ENCODE data around the gene WDR5.

Gene WDR5

GRCh38 chr9:134185536-134186011 lies 49.7 kb downstream of the WDR5 start:
- peaks cover 13% of the 10 kb centered on the region; the same call in 1 of the 2 replicates for H3K4me1 ChIP-seq (ENCODE audit: low read length)
- TF ChIP-seq EZH2phosphoT487 (IDR thresholded peaks at IDR 0.05; ENCODE audit: low read length), result no peak
- no peak for TF ChIP-seq EZH2 (optimal IDR thresholded peaks at IDR 0.05; ENCODE audit: low read depth, low read length)
- no peak for TF ChIP-seq CTCF (IDR thresholded peaks at IDR 0.05; ENCODE audit: low read length)
- peak; percentile 33 for DNase-seq
- H4K20me1 ChIP-seq (ENCODE audit: insufficient read depth, low read length), result no peaks in the 10 kb centered on the region
- no peaks in the 10 kb centered on the region for H3K9me3 ChIP-seq (replicated peaks; ENCODE audit: insufficient read depth, low read length)
- no peaks in the 10 kb centered on the region for H3K36me3 ChIP-seq (replicated peaks; ENCODE audit: insufficient read depth, low read length)
- no peaks in the 10 kb centered on the region for H3K79me2 ChIP-seq (ENCODE audit: low read length)
- peaks cover 11% of the 10 kb centered on the region for H3F3A ChIP-seq (ENCODE audit: insufficient read depth, low read length)
- no peak overlapping the region for H2AFZ ChIP-seq (ENCODE audit: low read length)
- no peak overlapping the region for H3K27ac ChIP-seq (ENCODE audit: low read length)
- H3K4me2 ChIP-seq (ENCODE audit: low read depth, low read length), result no peak overlapping the region
- no peak overlapping the region for H3K4me3 ChIP-seq (ENCODE audit: low read length)
- H3K9me2 ChIP-seq (replicated peaks; ENCODE audit: insufficient read depth, low read length), result no peaks in the 10 kb centered on the region
- no peak overlapping the region for H3K9ac ChIP-seq (ENCODE audit: low read length)
- peaks cover 55% of the 10 kb centered on the region for H3K27me3 ChIP-seq (replicated peaks; ENCODE audit: insufficient read depth, low read length)

- H3K9ac ChIP-seq (ENCODE audit: low read length), result no peak overlapping the region
- DNase-seq, result no peak
- H3K79me2 ChIP-seq (ENCODE audit: low read length), result no peaks in the 10 kb centered on the region
- peaks cover 55% of the 10 kb centered on the region for H3K27me3 ChIP-seq (replicated peaks; ENCODE audit: insufficient read depth, low read length)
- H3K4me2 ChIP-seq (ENCODE audit: low read depth, low read length), result no peak overlapping the region
- H3K4me3 ChIP-seq (ENCODE audit: low read length), result no peak overlapping the region
- H3F3A ChIP-seq (ENCODE audit: insufficient read depth, low read length), result peaks cover 11% of the 10 kb centered on the region
- no peak overlapping the region for H2AFZ ChIP-seq (ENCODE audit: low read length)
- TF ChIP-seq CTCF (IDR thresholded peaks at IDR 0.05; ENCODE audit: low read length) (no peak), EZH2 (optimal IDR thresholded peaks at IDR 0.05; ENCODE audit: low read depth, low read length) (no peak), EZH2phosphoT487 (IDR thresholded peaks at IDR 0.05; ENCODE audit: low read length) (no peak)
- no peaks in the 10 kb centered on the region for H4K20me1 ChIP-seq (ENCODE audit: insufficient read depth, low read length)
- no peaks in the 10 kb centered on the region for H3K9me3 ChIP-seq (replicated peaks; ENCODE audit: insufficient read depth, low read length)
- peaks cover 9% of the 10 kb centered on the region; the same call in 1 of the 2 replicates for H3K4me1 ChIP-seq (ENCODE audit: low read length)
- no peak overlapping the region for H3K27ac ChIP-seq (ENCODE audit: low read length)
- H3K36me3 ChIP-seq (replicated peaks; ENCODE audit: insufficient read depth, low read length), result no peaks in the 10 kb centered on the region
- no peaks in the 10 kb centered on the region for H3K9me2 ChIP-seq (replicated peaks; ENCODE audit: insufficient read depth, low read length)
Observed at GRCh38 chr9:134186471-134187109, 50.7 kb downstream of the WDR5 start.

GRCh38 chr9:134187110-134187531 lies 51.2 kb downstream of the WDR5 start:
- H3K79me2 ChIP-seq (ENCODE audit: low read length), result no peaks in the 10 kb centered on the region
- peaks cover 8% of the 10 kb centered on the region for H3F3A ChIP-seq (ENCODE audit: insufficient read depth, low read length)
- TF ChIP-seq EZH2phosphoT487 (IDR thresholded peaks at IDR 0.05; ENCODE audit: low read length) (no peak), CTCF (IDR thresholded peaks at IDR 0.05; ENCODE audit: low read length) (peak; percentile 54)
- H3K27ac ChIP-seq (ENCODE audit: low read length), result no peak overlapping the region
- H4K20me1 ChIP-seq (ENCODE audit: insufficient read depth, low read length), result no peaks in the 10 kb centered on the region
- no peaks in the 10 kb centered on the region for H3K36me3 ChIP-seq (replicated peaks; ENCODE audit: insufficient read depth, low read length)
- H3K9me2 ChIP-seq (replicated peaks; ENCODE audit: insufficient read depth, low read length), result no peaks in the 10 kb centered on the region
- 0 out of 2 replicates have a peak, but pooled peaks cover 6% of the 10 kb centered on the region for H3K4me1 ChIP-seq (ENCODE audit: low read length)
- peak; percentile 54 for DNase-seq
- no peaks in the 10 kb centered on the region for H3K9me3 ChIP-seq (replicated peaks; ENCODE audit: insufficient read depth, low read length)
- no peak overlapping the region for H2AFZ ChIP-seq (ENCODE audit: low read length)
- peaks cover 60% of the 10 kb centered on the region for H3K27me3 ChIP-seq (replicated peaks; ENCODE audit: insufficient read depth, low read length)
- no peak overlapping the region for H3K4me2 ChIP-seq (ENCODE audit: low read depth, low read length)
- no peak overlapping the region for H3K9ac ChIP-seq (ENCODE audit: low read length)
- H3K4me3 ChIP-seq (ENCODE audit: low read length), result no peak overlapping the region
